Mesenchymal stem cell (in vitro differentiated cells and primary cell): ENCODE measurements around the gene VTCN1.

Experiments used
- DNase-seq: peaks from one replicate; pipeline ENCODE4 v3.0.0-alpha.2; 2013
- H2AFZ ChIP-seq: one replicate; pipeline ENCODE4 v1.6.1; 2013; ENCODE audit warnings: low read depth, mild to moderate bottlenecking, control low read depth, inconsistent platforms, low read length, moderate library complexity
- H2AK5ac ChIP-seq: 2 replicates; pipeline ENCODE4 v1.6.1; 2013; ENCODE audit warnings: low read length, moderate library complexity, mild to moderate bottlenecking, inconsistent platforms; ENCODE audit not compliant: severe bottlenecking
- H2BK120ac ChIP-seq: one replicate; pipeline ENCODE4 v1.6.1; 2013; ENCODE audit warnings: low read depth, mild to moderate bottlenecking, inconsistent platforms, low read length, moderate library complexity
- H2BK12ac ChIP-seq, 2 experiments: one replicate each; pipeline ENCODE4 v1.6.1; 2013; ENCODE audit warnings: inconsistent platforms in 2 of 2, low read length in 2 of 2, mild to moderate bottlenecking in 2 of 2, moderate library complexity in 2 of 2, control low read depth in 1 of 2
- H2BK15ac ChIP-seq: one replicate; pipeline ENCODE4 v1.6.1; 2013; ENCODE audit warnings: mild to moderate bottlenecking, low read depth, inconsistent platforms; ENCODE audit not compliant: poor library complexity, severe bottlenecking
- H2BK5ac ChIP-seq: 2 replicates; pipeline ENCODE4 v1.6.1; 2013; ENCODE audit warnings: low read depth, mild to moderate bottlenecking, low read length, control low read depth, inconsistent platforms; ENCODE audit not compliant: poor library complexity, severe bottlenecking
- H3K14ac ChIP-seq, 2 experiments: one replicate each; pipeline ENCODE4 v1.6.1; 2013; ENCODE audit warnings: inconsistent platforms in 2 of 2, low read length in 2 of 2, control low read depth in 1 of 2, mild to moderate bottlenecking in 1 of 2, moderate library complexity in 1 of 2
- H3K18ac ChIP-seq, 2 experiments: one replicate each; pipeline ENCODE4 v1.6.1; 2013; ENCODE audit warnings: inconsistent platforms in 2 of 2, low read length in 2 of 2, control low read depth in 1 of 2, low read depth in 1 of 2, mild to moderate bottlenecking in 1 of 2
- H3K23ac ChIP-seq, 2 experiments: one replicate each; pipeline ENCODE4 v1.6.1; 2013; ENCODE audit warnings: inconsistent platforms in 2 of 2, low read length in 2 of 2, mild to moderate bottlenecking in 2 of 2, moderate library complexity in 2 of 2, control low read depth in 1 of 2
- H3K27ac ChIP-seq: 2 replicates; pipeline ENCODE4 v1.5.1; 2013; ENCODE audit warnings: mild to moderate bottlenecking, moderate library complexity, low read length, control low read depth, inconsistent platforms; ENCODE audit not compliant: poor library complexity, severe bottlenecking
- H3K27me3 ChIP-seq, 2 experiments: 2 replicates each; pipeline versions ENCODE4 v1.6.1 to v1.7.0; 2013; ENCODE audit warnings: low read length in 2 of 2, mild to moderate bottlenecking in 2 of 2, moderate library complexity in 2 of 2, control low read depth in 1 of 2, inconsistent platforms in 1 of 2; ENCODE audit not compliant: control insufficient read depth in 1 of 2, insufficient read depth in 1 of 2
- H3K36me3 ChIP-seq, 2 experiments: 2 replicates each; pipeline versions ENCODE4 v1.6.1 to v1.7.0; 2013; ENCODE audit warnings: low read length in 2 of 2, control low read depth in 1 of 2, inconsistent platforms in 1 of 2, low read depth in 1 of 2, mild to moderate bottlenecking in 1 of 2; ENCODE audit not compliant: insufficient read depth in 2 of 2, control insufficient read depth in 1 of 2
- H3K4ac ChIP-seq, 2 experiments: one replicate each; pipeline ENCODE4 v1.6.1; 2013; ENCODE audit warnings: inconsistent platforms in 2 of 2, low read length in 2 of 2, mild to moderate bottlenecking in 2 of 2, moderate library complexity in 2 of 2, control low read depth in 1 of 2, low read depth in 1 of 2
- H3K4me1 ChIP-seq: 2 replicates; pipeline ENCODE4 v1.6.1; 2013; ENCODE audit warnings: low read depth, low read length, control low read depth; ENCODE audit not compliant: control insufficient read depth, insufficient read depth
- H3K4me2 ChIP-seq: 2 replicates; pipeline ENCODE4 v1.6.1; 2013; ENCODE audit warnings: low read length, mild to moderate bottlenecking, inconsistent platforms; ENCODE audit not compliant: poor library complexity, severe bottlenecking
- H3K4me3 ChIP-seq, 2 experiments: 2 replicates each; pipeline versions ENCODE4 v1.5.1 to v1.7.0; 2013; ENCODE audit warnings: low read length in 2 of 2, mild to moderate bottlenecking in 2 of 2, control low read depth in 1 of 2, low read depth in 1 of 2; ENCODE audit not compliant: insufficient read depth in 1 of 2
- H3K79me1 ChIP-seq: replicated peaks from 2 replicates; pipeline ENCODE4 v1.6.1; 2013; ENCODE audit warnings: mild to moderate bottlenecking, control low read depth, low read length, inconsistent platforms; ENCODE audit not compliant: poor library complexity, severe bottlenecking
- H3K9ac ChIP-seq: 2 replicates; pipeline ENCODE4 v1.7.0; 2013; ENCODE audit warnings: mild to moderate bottlenecking, low read length, moderate library complexity
- H3K9me3 ChIP-seq: 2 replicates; pipeline ENCODE4 v1.7.0; 2013; ENCODE audit warnings: mild to moderate bottlenecking, low read length; ENCODE audit not compliant: control insufficient read depth
- H4K8ac ChIP-seq: one replicate; pipeline ENCODE4 v1.6.1; 2013; ENCODE audit warnings: inconsistent platforms, mild to moderate bottlenecking, low read length, moderate library complexity
- H4K91ac ChIP-seq: one replicate; pipeline ENCODE4 v1.6.1; 2013; ENCODE audit warnings: mild to moderate bottlenecking, low read length, inconsistent platforms
- WGBS: methylation state at CpG from one replicate; pipeline ENCODE4 v1.1.7; 2013; ENCODE audit warnings: mixed read lengths; 5-methylcytosine and 5-hydroxymethylcytosine counted together

VTCN1 gene

GRCh38 chr1:117113199-117113598 is 97.5 kb downstream of the VTCN1 start:
- H3K27ac ChIP-seq = no peak overlapping the region
- no peaks in the 10 kb centered on the region for H3K4me1 ChIP-seq
- 96% methylated on average over 11 of the region's 11 CpGs for WGBS
- H3K23ac ChIP-seq = no peak overlapping the region
- H3K4me3 ChIP-seq = no peak overlapping the region
- no peak overlapping the region for H3K4ac ChIP-seq
- H3K79me1 ChIP-seq = no peaks in the 10 kb centered on the region
- no peak overlapping the region for H2AK5ac ChIP-seq
- no peak overlapping the region for H2BK5ac ChIP-seq
- no peak overlapping the region for H3K18ac ChIP-seq
- no peaks in the 10 kb centered on the region for H3K9me3 ChIP-seq
- H3K27me3 ChIP-seq = no peaks in the 10 kb centered on the region
- H2BK15ac ChIP-seq = no peak overlapping the region
- H2AFZ ChIP-seq = no peak overlapping the region
- H2BK120ac ChIP-seq = no peak overlapping the region
- no peak overlapping the region for H3K4me2 ChIP-seq
- peaks cover 3 to 10% of the 10 kb centered on the region in 2 experiments for H3K36me3 ChIP-seq
- no peak overlapping the region for H2BK12ac ChIP-seq
- peak overlapping the region; percentile 4 for H4K91ac ChIP-seq
- H3K14ac ChIP-seq = no peak overlapping the region
- H4K8ac ChIP-seq = no peak overlapping the region
- no peak overlapping the region for H3K9ac ChIP-seq
- DNase-seq = no peak

GRCh38 chr1:117112047-117112717 is 98.5 kb downstream of the VTCN1 start:
- Histone ChIP-seq H3K18ac (no peak overlapping the region), H3K4me1 (no peaks in the 10 kb centered on the region), H3K14ac (no peak overlapping the region), H3K4ac (no peak overlapping the region), H3K27ac (no peak overlapping the region), H2BK120ac (no peak overlapping the region), H3K36me3 (peaks cover 3 to 5% of the 10 kb centered on the region in 2 experiments), H3K9ac (no peak overlapping the region), H4K8ac (no peak overlapping the region), H3K27me3 (no peaks in the 10 kb centered on the region), H3K79me1 (no peaks in the 10 kb centered on the region), H2BK5ac (no peak overlapping the region), H3K23ac (no peak overlapping the region), H4K91ac (no peak overlapping the region), H2AFZ (no peak overlapping the region), H2AK5ac (no peak overlapping the region), H3K9me3 (no peaks in the 10 kb centered on the region), H3K4me2 (no peak overlapping the region), H2BK15ac (no peak overlapping the region), H2BK12ac (no peak overlapping the region), H3K4me3 (no peak overlapping the region)
- whole genome bisulfite sequencing = 86% methylated on average over 6 of the region's 7 CpGs
- no peak for DNase-seq

GRCh38 chr1:117110774-117111173 is 100.0 kb downstream of the VTCN1 start:
- Histone ChIP-seq H3K4me3 (no peak overlapping the region), H4K91ac (no peak overlapping the region)

GRCh38 chr1:117107364-117107763 is 103.4 kb downstream of the VTCN1 start:
- Histone ChIP-seq H3K27ac (no peak overlapping the region), H4K8ac (no peak overlapping the region), H3K23ac (no peak overlapping the region), H3K4ac (no peak overlapping the region), H3K36me3 (peaks cover 0 to 15% of the 10 kb centered on the region in 2 experiments), H3K9me3 (no peaks in the 10 kb centered on the region), H3K4me1 (no peaks in the 10 kb centered on the region), H4K91ac (no peak overlapping the region), H3K9ac (no peak overlapping the region), H2AFZ (no peak overlapping the region), H3K18ac (no peak overlapping the region), H3K14ac (no peak overlapping the region), H2AK5ac (no peak overlapping the region), H3K79me1 (peaks cover 3% of the 10 kb centered on the region), H2BK5ac (no peak overlapping the region), H3K27me3 (no peaks in the 10 kb centered on the region), H3K4me3 (no peak overlapping the region), H2BK12ac (no peak overlapping the region), H2BK120ac (no peak overlapping the region), H3K4me2 (no peak overlapping the region), H2BK15ac (no peak overlapping the region)
- no peak for DNase-seq
- no CpG with 5 or more reads among the region's 2 CpGs for WGBS

More at GRCh38 chr1:117110774-117111173, 100.0 kb downstream of the VTCN1 start:
- Histone ChIP-seq H3K27ac (no peak overlapping the region), H3K9ac (no peak overlapping the region), H3K4ac (no peak overlapping the region), H2AK5ac (no peak overlapping the region), H3K4me1 (no peaks in the 10 kb centered on the region), H3K23ac (no peak overlapping the region), H3K27me3 (no peaks in the 10 kb centered on the region), H2BK5ac (no peak overlapping the region), H4K8ac (no peak overlapping the region), H3K79me1 (no peaks in the 10 kb centered on the region), H3K4me2 (no peak overlapping the region), H2BK120ac (no peak overlapping the region), H2AFZ (no peak overlapping the region), H2BK15ac (no peak overlapping the region), H2BK12ac (no peak overlapping the region), H3K9me3 (no peaks in the 10 kb centered on the region), H3K14ac (no peak overlapping the region), H3K36me3 (peaks cover 5 to 8% of the 10 kb centered on the region in 2 experiments), H3K18ac (no peak overlapping the region)
- no peak for DNase-seq
- WGBS = 76% methylated on average over 2 of the region's 2 CpGs
